ENCODE measurements around the gene RBM26. TPM values are rescaled to one million over a fixed set of nuclear protein-coding genes. Genes with fewer than 3 reads are reported as not detected.

The RBM26 gene

Small RNA genes lying within 50 kb of the gene (small RNA-seq; reads per million reads assigned to genes)
- gene RNA5SP33 = not detected

Measured in skeletal muscle satellite cell (primary cell).